GM19324 (cell line): ENCODE data around the gene IRF2BPL.
"Not testable (repeated sequence)": the region's sequence is repeated elsewhere in the genome, so short reads cannot be mapped to it uniquely, and the experiment has no call there.

Experiments used
- ATAC-seq: cut with Tn5 transposase; IDR thresholded peaks from one replicate; pipeline ENCODE4 v1.9.1; 2021; ENCODE audit warnings: mild to moderate bottlenecking, moderate library complexity; ENCODE audit not compliant: unreplicated experiment, low FRiP score

IRF2BPL gene

GRCh38 chr14:77036484-77037214 lies 8.1 kb upstream of the IRF2BPL start:
- no peak for ATAC-seq

GRCh38 chr14:77035267-77035666 lies 6.8 kb upstream of the IRF2BPL start:
- no peak for ATAC-seq

GRCh38 chr14:77033622-77034589 lies 5.4 kb upstream of the IRF2BPL start:
- peak; percentile 69 for ATAC-seq

- no peak for ATAC-seq
Measured at GRCh38 chr14:77032844-77033621, 4.5 kb upstream of the IRF2BPL start.

- ATAC-seq: no peak
Measured at GRCh38 chr14:77032491-77032843, 4.0 kb upstream of the IRF2BPL start.

- ATAC-seq: no peak
Measured at GRCh38 chr14:77031759-77032490, 3.4 kb upstream of the IRF2BPL start.

GRCh38 chr14:77027538-77028383 lies 747 bp downstream of the IRF2BPL start:
- ATAC-seq: peak; percentile 33

- ATAC-seq: peak; percentile 3
Measured at GRCh38 chr14:77026930-77027537, 1.5 kb downstream of the IRF2BPL start.

GRCh38 chr14:77026166-77026929 lies 2.2 kb downstream of the IRF2BPL start:
- no peak for ATAC-seq

GRCh38 chr14:77025744-77026165 lies 2.8 kb downstream of the IRF2BPL start:
- ATAC-seq: no peak

- no peak for ATAC-seq
Measured at GRCh38 chr14:77024171-77024691, 4.3 kb downstream of the IRF2BPL start.

- ATAC-seq: no peak
Measured at GRCh38 chr14:77023001-77023996, 5.2 kb downstream of the IRF2BPL start.

GRCh38 chr14:77022236-77022852 lies 6.2 kb downstream of the IRF2BPL start:
- no peak for ATAC-seq

- not testable (repeated sequence) for ATAC-seq
Measured at GRCh38 chr14:77021424-77021823, 7.1 kb downstream of the IRF2BPL start.

- no peak for ATAC-seq
Measured at GRCh38 chr14:77018785-77019184, 9.7 kb downstream of the IRF2BPL start.

GRCh38 chr14:77017666-77018065 lies 10.8 kb downstream of the IRF2BPL start:
- no peak for ATAC-seq
